ENCODE data around the gene FAM156B.
"Not testable (repeated sequence)": the region's sequence is repeated elsewhere in the genome, so short reads cannot be mapped to it uniquely, and the experiment has no call there.

Gene FAM156B

DNA sequence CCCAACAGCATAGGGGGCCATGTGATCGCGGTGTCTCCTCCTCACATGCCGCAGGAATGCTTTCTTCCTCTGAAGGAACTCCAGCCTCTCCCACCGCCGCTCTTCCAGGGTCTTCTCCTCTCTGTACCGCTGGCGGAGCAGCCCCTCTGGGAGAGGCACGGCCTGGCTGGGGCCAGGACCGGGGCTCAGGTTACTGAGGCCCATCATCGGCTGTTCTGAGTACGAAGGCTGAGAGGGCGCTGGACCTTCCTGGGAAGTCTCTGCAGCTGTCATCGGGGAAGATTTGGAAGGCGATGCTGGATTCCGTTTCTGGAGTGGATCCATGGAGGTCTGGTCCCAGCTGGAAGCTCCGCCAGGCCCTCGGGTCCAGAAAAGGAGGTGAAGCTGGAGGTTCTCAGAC lies 51.1 kb downstream of the FAM156B start:
- not testable (repeated sequence) for H3K4me3 ChIP-seq (ENCODE audit: insufficient read depth, low read depth, low read length); H3K27me3 ChIP-seq (ENCODE audit: control insufficient read depth, insufficient read depth, low read length, poor library complexity, severe bottlenecking); H3K27ac ChIP-seq (ENCODE audit: insufficient read depth, low read depth, low read length, poor library complexity, severe bottlenecking); H3K9me3 ChIP-seq (ENCODE audit: control insufficient read depth, low read length); H3K36me3 ChIP-seq (ENCODE audit: control insufficient read depth, insufficient read depth, low read length); H3K4me1 ChIP-seq (ENCODE audit: control insufficient read depth, insufficient read depth, low read length)
- no CpG with 5 or more reads among the region's 17 CpGs for WGBS, 2 experiments

DNA sequence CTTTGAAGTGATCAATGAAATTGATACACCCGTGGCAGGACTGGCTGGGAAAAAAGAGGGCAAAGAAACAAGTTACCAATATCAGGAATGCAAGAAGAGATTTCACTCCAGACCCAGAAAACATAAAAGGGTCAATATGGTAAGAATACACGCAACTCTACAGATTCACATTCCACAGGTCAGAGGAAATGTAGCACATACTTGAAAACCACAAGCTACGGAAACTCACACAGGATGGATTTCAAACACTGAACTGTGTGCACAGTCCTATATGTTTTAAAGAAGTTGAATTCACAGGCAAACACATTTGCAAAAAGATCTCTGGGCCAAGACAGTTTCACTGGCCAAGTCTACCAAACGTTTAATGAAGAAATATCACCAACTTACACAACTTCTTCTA lies 52.2 kb downstream of the FAM156B start:
- H3K27ac ChIP-seq (ENCODE audit: insufficient read depth, low read depth, low read length, poor library complexity, severe bottlenecking); H3K4me3 ChIP-seq (ENCODE audit: insufficient read depth, low read depth, low read length); H3K27me3 ChIP-seq (ENCODE audit: control insufficient read depth, insufficient read depth, low read length, poor library complexity, severe bottlenecking); H3K36me3 ChIP-seq (ENCODE audit: control insufficient read depth, insufficient read depth, low read length); H3K9me3 ChIP-seq (ENCODE audit: control insufficient read depth, low read length); H3K4me1 ChIP-seq (ENCODE audit: control insufficient read depth, insufficient read depth, low read length): not testable (repeated sequence)
- WGBS, 2 experiments, result no CpG with 5 or more reads among the region's 4 CpGs

DNA sequence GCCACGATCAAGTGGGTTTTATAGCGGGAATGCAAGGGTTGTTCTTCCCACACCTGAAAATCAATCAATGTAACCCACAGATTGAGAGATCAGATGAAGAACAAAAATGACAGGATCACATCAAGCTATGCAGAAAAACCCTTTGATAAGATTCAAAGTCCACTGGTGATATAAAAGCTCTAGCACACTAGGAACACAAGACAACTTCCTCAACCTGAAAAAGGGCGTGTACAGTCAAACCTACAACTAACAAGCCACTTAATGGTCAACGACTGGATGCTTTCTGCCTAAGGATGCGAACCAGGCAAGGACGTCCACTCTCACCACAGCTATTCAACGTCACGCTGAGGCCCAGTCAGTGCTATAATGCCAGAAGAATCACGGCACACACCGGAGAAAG lies 52.8 kb downstream of the FAM156B start:
- H3K36me3 ChIP-seq (ENCODE audit: control insufficient read depth, insufficient read depth, low read length); H3K27me3 ChIP-seq (ENCODE audit: control insufficient read depth, insufficient read depth, low read length, poor library complexity, severe bottlenecking); H3K4me3 ChIP-seq (ENCODE audit: insufficient read depth, low read depth, low read length); H3K4me1 ChIP-seq (ENCODE audit: control insufficient read depth, insufficient read depth, low read length); H3K9me3 ChIP-seq (ENCODE audit: control insufficient read depth, low read length); H3K27ac ChIP-seq (ENCODE audit: insufficient read depth, low read depth, low read length, poor library complexity, severe bottlenecking): not testable (repeated sequence)
- WGBS, 2 experiments, result no CpG with 5 or more reads among the region's 10 CpGs

Data from ectodermal cell (in vitro differentiated cells).